ENCODE measurements around the gene DERL2. TPM values are rescaled to one million over a fixed set of nuclear protein-coding genes. Genes with fewer than 3 reads are reported as not detected.

DERL2 gene
- total and polyA plus RNA-seq, 2 experiments from 2014 or later = 65.0 to 113 TPM

DNA sequence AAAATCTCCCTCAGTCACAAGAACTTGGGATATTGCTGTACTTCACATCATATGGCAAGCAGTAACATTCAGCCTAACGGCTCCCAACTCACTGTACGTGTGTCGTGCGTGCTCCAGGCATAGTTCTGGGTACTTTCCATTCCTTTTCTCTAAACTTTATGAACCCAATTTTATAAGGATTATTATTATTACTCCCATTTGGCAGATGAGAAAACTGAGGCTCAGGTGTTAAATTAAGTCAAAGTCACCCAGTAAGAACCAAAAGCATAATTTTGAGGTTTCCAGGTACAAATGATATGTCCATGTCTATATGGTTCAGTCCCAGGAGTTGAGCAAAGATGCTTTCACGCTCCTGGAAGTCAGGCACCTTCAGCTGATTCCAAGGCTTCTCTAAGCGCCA, 42.2 kb downstream of the DERL2 start (continued):
- TF ChIP-seq, protein P1, sequence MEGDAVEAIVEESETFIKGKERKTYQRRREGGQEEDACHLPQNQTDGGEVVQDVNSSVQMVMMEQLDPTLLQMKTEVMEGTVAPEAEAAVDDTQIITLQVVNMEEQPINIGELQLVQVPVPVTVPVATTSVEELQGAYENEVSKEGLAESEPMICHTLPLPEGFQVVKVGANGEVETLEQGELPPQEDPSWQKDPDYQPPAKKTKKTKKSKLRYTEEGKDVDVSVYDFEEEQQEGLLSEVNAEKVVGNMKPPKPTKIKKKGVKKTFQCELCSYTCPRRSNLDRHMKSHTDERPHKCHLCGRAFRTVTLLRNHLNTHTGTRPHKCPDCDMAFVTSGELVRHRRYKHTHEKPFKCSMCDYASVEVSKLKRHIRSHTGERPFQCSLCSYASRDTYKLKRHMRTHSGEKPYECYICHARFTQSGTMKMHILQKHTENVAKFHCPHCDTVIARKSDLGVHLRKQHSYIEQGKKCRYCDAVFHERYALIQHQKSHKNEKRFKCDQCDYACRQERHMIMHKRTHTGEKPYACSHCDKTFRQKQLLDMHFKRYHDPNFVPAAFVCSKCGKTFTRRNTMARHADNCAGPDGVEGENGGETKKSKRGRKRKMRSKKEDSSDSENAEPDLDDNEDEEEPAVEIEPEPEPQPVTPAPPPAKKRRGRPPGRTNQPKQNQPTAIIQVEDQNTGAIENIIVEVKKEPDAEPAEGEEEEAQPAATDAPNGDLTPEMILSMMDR (conservative IDR thresholded peaks at IDR 0.05; ENCODE audit: low read depth in 2 of 2) = no peak
- TF ChIP-seq, protein P2, sequence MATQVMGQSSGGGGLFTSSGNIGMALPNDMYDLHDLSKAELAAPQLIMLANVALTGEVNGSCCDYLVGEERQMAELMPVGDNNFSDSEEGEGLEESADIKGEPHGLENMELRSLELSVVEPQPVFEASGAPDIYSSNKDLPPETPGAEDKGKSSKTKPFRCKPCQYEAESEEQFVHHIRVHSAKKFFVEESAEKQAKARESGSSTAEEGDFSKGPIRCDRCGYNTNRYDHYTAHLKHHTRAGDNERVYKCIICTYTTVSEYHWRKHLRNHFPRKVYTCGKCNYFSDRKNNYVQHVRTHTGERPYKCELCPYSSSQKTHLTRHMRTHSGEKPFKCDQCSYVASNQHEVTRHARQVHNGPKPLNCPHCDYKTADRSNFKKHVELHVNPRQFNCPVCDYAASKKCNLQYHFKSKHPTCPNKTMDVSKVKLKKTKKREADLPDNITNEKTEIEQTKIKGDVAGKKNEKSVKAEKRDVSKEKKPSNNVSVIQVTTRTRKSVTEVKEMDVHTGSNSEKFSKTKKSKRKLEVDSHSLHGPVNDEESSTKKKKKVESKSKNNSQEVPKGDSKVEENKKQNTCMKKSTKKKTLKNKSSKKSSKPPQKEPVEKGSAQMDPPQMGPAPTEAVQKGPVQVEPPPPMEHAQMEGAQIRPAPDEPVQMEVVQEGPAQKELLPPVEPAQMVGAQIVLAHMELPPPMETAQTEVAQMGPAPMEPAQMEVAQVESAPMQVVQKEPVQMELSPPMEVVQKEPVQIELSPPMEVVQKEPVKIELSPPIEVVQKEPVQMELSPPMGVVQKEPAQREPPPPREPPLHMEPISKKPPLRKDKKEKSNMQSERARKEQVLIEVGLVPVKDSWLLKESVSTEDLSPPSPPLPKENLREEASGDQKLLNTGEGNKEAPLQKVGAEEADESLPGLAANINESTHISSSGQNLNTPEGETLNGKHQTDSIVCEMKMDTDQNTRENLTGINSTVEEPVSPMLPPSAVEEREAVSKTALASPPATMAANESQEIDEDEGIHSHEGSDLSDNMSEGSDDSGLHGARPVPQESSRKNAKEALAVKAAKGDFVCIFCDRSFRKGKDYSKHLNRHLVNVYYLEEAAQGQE (IDR thresholded peaks at IDR 0.05; ENCODE audit: unreplicated experiment) = no peak

DNA sequence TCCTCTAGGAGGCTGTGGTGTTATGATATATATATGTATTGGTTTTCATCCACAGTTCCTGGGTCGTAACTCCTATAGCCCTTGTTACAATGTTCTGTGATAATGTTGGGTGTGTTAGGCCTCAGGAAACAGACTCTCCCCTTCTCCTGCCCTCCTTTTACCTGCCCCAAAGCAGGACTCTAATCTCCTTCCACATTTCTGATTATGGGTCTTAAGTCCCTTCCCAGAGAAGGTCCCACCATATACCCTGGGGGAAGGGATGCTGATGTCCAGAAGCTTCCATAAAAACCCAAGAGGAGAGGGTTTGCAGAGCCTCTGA, 46.6 kb downstream of the DERL2 start:
- Histone ChIP-seq H3K4me2 (peak overlapping the region; percentile 77), H3K79me2 (replicated peaks; ENCODE audit: insufficient read depth) (peaks cover 41% of the 10 kb centered on the region), H3K4me3 (peak overlapping the region; percentile 71), H3K36me3 (ENCODE audit: insufficient read depth) (peaks cover 34% of the 10 kb centered on the region), H3K27ac (ENCODE audit: low read depth) (peak overlapping the region; percentile 80), H2AFZ (0 out of 2 replicates have a peak overlapping the region, but pooled peaks have one; percentile 65), H3K4me1 (ENCODE audit: insufficient read depth) (peaks cover 7% of the 10 kb centered on the region; the same call in 1 of the 2 replicates), H3K9me2 (ENCODE audit: insufficient read depth) (no peaks in the 10 kb centered on the region), H3K27me3 (ENCODE audit: insufficient read depth) (no peaks in the 10 kb centered on the region), H3F3A (replicated peaks; ENCODE audit: low read depth) (peaks cover 27% of the 10 kb centered on the region; the same call in 1 of the 2 replicates), H4K20me1 (replicated peaks; ENCODE audit: insufficient read depth) (peaks cover 25% of the 10 kb centered on the region)
- Mint-ChIP-seq H3K4me1 (peaks cover 24% of the 10 kb centered on the region), H3K27ac (peak overlapping the region; percentile 83; the same call in 1 of the 2 replicates), H3K4me3 (peak overlapping the region; percentile 92), H3K9me3 (no peaks in the 10 kb centered on the region; the same call in 2 of the 3 replicates), H3K36me3 (ENCODE audit: low read depth) (peaks cover 60% of the 10 kb centered on the region), H3K27me3 (ENCODE audit: insufficient read depth, low read depth, poor library complexity) (peaks cover 6% of the 10 kb centered on the region)
- TF ChIP-seq, protein P1 (conservative IDR thresholded peaks at IDR 0.05; ENCODE audit: low read depth in 2 of 2) = peak in 1 of 2 experiments; percentile 25; a peak in 2 of 4 replicates
- TF ChIP-seq, protein P2 (IDR thresholded peaks at IDR 0.05; ENCODE audit: unreplicated experiment) = no peak
- no peak for DNase-seq (ENCODE audit: low spot score)
- ATAC-seq = peak; percentile 23

Data from GM23338 (cell line).